ENCODE measurements around the gene COBLL1. TPM values are rescaled to one million over a fixed set of nuclear protein-coding genes. Genes with fewer than 3 reads are reported as not detected.
A peak's percentile ranks its signal among the peaks of the same experiment; 100 is the strongest.

Gene COBLL1
- polyA plus RNA-seq, 1 donor (not counting 4 experiments of a cell fraction or from before 2014, with no cell fraction given) = 14.9 TPM

DNA sequence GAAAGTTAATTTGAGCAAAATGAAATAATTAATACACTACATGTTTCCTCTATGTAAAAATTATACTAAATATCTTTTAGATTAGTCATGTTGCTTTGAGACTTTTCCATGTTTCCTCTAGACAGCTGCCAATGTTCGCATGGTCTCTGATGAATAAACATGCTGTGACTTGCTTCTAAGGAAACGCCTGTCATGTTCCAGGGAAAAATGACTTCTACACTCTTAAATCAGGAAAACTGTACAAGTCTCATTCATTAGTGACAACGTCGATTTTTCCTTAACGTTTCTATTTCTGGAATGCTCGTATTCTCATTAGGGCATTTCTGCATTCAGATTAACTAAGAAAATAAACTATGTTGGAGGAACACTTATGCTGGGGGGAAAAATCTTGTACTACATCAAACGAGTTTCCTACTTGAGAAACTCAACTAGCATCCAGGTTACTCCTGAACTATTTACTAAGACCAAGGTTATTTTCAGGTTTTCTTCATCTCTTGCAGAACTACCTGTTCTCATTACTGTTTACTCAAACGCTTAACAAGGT lies 1.6 kb downstream of the COBLL1 start:
- Histone ChIP-seq H3K4me1 (ENCODE audit: control insufficient read depth, extremely low read depth, insufficient read depth, low read length) (peaks cover 27% of the 10 kb centered on the region), H3K27me3 (ENCODE audit: control insufficient read depth, extremely low read depth, insufficient read depth, low read length) (no peaks in the 10 kb centered on the region), H3K4me2 (ENCODE audit: control insufficient read depth, extremely low read depth, insufficient read depth, low read depth, low read length) (peak overlapping the region; percentile 100), H3K4me3 (ENCODE audit: control insufficient read depth in 2 of 3, extremely low read depth in 1 of 3, insufficient read depth in 2 of 3, low read depth in 1 of 3, low read length in 3 of 3) (peak overlapping the region; percentile 89 to 94 (median 89)), H3K9me1 (ENCODE audit: control insufficient read depth, extremely low read depth, insufficient read depth, low read length) (no peaks in the 10 kb centered on the region), H3K36me3 (ENCODE audit: control insufficient read depth in 2 of 2, extremely low read depth in 1 of 2, insufficient read depth in 2 of 2, low read length in 2 of 2) (no peaks in the 10 kb centered on the region), H3K9me3 (ENCODE audit: control insufficient read depth, low read depth, low read length) (no peaks in the 10 kb centered on the region), H3K27ac (ENCODE audit: control insufficient read depth, insufficient read depth, low read length) (peak overlapping the region; percentile 86), H2AFZ (ENCODE audit: control insufficient read depth, low read length) (peak overlapping the region; percentile 75), H4K20me1 (ENCODE audit: control insufficient read depth, extremely low read depth, insufficient read depth, low read length) (no peaks in the 10 kb centered on the region), H3K9ac (ENCODE audit: control insufficient read depth, extremely low read depth, insufficient read depth, low read length) (peak overlapping the region; percentile 90), H3K79me2 (ENCODE audit: control insufficient read depth, insufficient read depth, low read length) (peaks cover 32% of the 10 kb centered on the region)
- dilution Hi-C loops (cut with MboI; ENCODE audit: extremely low pct_ligation_motif_present, low sequenced_read_pairs) = no loop called here
- TF ChIP-seq, protein P1, sequence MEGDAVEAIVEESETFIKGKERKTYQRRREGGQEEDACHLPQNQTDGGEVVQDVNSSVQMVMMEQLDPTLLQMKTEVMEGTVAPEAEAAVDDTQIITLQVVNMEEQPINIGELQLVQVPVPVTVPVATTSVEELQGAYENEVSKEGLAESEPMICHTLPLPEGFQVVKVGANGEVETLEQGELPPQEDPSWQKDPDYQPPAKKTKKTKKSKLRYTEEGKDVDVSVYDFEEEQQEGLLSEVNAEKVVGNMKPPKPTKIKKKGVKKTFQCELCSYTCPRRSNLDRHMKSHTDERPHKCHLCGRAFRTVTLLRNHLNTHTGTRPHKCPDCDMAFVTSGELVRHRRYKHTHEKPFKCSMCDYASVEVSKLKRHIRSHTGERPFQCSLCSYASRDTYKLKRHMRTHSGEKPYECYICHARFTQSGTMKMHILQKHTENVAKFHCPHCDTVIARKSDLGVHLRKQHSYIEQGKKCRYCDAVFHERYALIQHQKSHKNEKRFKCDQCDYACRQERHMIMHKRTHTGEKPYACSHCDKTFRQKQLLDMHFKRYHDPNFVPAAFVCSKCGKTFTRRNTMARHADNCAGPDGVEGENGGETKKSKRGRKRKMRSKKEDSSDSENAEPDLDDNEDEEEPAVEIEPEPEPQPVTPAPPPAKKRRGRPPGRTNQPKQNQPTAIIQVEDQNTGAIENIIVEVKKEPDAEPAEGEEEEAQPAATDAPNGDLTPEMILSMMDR (optimal IDR thresholded peaks at IDR 0.05 in 1 of 3, IDR thresholded peaks at IDR 0.05 in 1 of 3, conservative IDR thresholded peaks at IDR 0.05 in 1 of 3; ENCODE audit: extremely low read depth in 1 of 3, insufficient read depth in 2 of 3, low read length in 3 of 3) = no peak
- no peak for TF ChIP-seq EZH2 (IDR thresholded peaks at IDR 0.05; ENCODE audit: low read length)
- FAIRE-seq = peak; percentile 93
- peak; percentile 73 for DNase-seq (ENCODE audit: low read depth, low spot score)

DNA sequence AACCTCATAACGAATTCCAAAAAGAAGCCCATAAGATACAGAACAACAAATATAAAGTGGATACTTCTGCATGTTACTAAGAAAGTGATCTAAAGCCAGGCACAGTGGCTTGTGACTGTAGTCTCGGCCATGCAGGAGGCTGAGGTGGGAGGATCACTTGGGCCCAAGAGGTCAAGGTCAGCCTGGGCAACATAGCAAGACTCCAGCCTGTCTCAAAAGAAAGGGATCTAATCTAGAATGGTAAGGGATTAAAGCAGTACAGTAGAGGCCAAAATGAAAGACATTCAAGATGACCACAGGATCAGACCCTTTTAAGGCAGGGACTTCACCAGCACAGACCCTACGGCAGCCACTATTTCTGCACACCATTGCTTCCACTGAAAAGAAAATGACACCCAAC lies 3.8 kb downstream of the COBLL1 start:
- TF ChIP-seq, protein P1 (optimal IDR thresholded peaks at IDR 0.05 in 1 of 3, IDR thresholded peaks at IDR 0.05 in 1 of 3, conservative IDR thresholded peaks at IDR 0.05 in 1 of 3; ENCODE audit: extremely low read depth in 1 of 3, insufficient read depth in 2 of 3, low read length in 3 of 3) = no peak
- TF ChIP-seq EZH2 (IDR thresholded peaks at IDR 0.05; ENCODE audit: low read length) = no peak
- dilution Hi-C loops (cut with MboI; ENCODE audit: extremely low pct_ligation_motif_present, low sequenced_read_pairs) = no loop called here
- H3K9me3 ChIP-seq (ENCODE audit: control insufficient read depth, low read depth, low read length) = no peaks in the 10 kb centered on the region
- H2AFZ ChIP-seq (ENCODE audit: control insufficient read depth, low read length) = no peak overlapping the region
- H3K4me3 ChIP-seq (ENCODE audit: control insufficient read depth in 2 of 3, extremely low read depth in 1 of 3, insufficient read depth in 2 of 3, low read depth in 1 of 3, low read length in 3 of 3) = no peak overlapping the region
- peak overlapping the region; percentile 100 for H3K4me2 ChIP-seq (ENCODE audit: control insufficient read depth, extremely low read depth, insufficient read depth, low read depth, low read length)
- no peak overlapping the region for H3K27ac ChIP-seq (ENCODE audit: control insufficient read depth, insufficient read depth, low read length)
- no peaks in the 10 kb centered on the region for H4K20me1 ChIP-seq (ENCODE audit: control insufficient read depth, extremely low read depth, insufficient read depth, low read length)
- no peaks in the 10 kb centered on the region for H3K36me3 ChIP-seq (ENCODE audit: control insufficient read depth in 2 of 2, extremely low read depth in 1 of 2, insufficient read depth in 2 of 2, low read length in 2 of 2)
- no peak overlapping the region for H3K9ac ChIP-seq (ENCODE audit: control insufficient read depth, extremely low read depth, insufficient read depth, low read length)
- H3K27me3 ChIP-seq (ENCODE audit: control insufficient read depth, extremely low read depth, insufficient read depth, low read length) = no peaks in the 10 kb centered on the region
- H3K9me1 ChIP-seq (ENCODE audit: control insufficient read depth, extremely low read depth, insufficient read depth, low read length) = no peaks in the 10 kb centered on the region
- H3K4me1 ChIP-seq (ENCODE audit: control insufficient read depth, extremely low read depth, insufficient read depth, low read length) = peaks cover 18% of the 10 kb centered on the region
- DNase-seq (ENCODE audit: low read depth, low spot score) (no peak), FAIRE-seq (no peak)
- peaks cover 38% of the 10 kb centered on the region for H3K79me2 ChIP-seq (ENCODE audit: control insufficient read depth, insufficient read depth, low read length)
